Measurements from ENCODE around the gene RAD23B.

RAD23B gene

GRCh38 chr9:107337676-107338590 is 54.9 kb downstream of the RAD23B start:
- DNase-seq, result no peak

DNA sequence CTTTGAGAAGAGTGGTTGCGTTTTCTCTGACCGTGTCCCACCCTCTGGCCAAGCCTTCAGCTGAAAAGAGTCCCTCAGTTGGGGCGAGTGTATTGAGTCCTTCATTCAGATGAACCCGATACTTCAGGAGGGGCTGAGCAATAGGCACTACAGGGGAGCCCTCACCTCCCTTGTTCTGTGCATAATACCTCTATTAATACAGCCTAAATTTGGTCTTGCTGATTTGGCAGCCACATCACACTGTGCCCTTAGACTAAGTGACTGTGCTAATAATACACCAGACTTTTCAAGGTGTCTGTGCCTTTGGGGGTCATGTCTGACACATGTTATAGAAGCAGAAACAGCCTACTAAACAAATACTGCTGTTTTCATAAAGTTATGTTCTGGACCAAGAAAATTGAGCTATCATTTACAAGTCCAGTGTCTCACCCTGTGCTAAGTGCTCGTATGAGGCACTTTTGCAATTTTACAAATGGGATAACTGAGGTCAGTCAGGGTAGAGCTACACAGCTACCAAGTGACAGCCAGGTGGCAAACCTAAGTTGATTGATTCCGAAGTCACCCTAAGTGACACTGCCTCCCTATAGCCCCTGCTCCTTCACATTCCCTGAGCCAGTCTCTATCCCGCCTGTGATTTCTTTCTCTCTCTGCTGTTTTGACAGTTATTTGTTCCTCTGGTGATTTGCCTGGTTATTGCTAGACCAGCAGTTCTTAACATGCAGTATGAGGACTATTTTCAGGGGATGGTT is 56.0 kb downstream of the RAD23B start:
- DNase-seq, result no peak

- peak; percentile 62 for DNase-seq
Observed at GRCh38 chr9:107340920-107341632, 58.0 kb downstream of the RAD23B start.

DNA sequence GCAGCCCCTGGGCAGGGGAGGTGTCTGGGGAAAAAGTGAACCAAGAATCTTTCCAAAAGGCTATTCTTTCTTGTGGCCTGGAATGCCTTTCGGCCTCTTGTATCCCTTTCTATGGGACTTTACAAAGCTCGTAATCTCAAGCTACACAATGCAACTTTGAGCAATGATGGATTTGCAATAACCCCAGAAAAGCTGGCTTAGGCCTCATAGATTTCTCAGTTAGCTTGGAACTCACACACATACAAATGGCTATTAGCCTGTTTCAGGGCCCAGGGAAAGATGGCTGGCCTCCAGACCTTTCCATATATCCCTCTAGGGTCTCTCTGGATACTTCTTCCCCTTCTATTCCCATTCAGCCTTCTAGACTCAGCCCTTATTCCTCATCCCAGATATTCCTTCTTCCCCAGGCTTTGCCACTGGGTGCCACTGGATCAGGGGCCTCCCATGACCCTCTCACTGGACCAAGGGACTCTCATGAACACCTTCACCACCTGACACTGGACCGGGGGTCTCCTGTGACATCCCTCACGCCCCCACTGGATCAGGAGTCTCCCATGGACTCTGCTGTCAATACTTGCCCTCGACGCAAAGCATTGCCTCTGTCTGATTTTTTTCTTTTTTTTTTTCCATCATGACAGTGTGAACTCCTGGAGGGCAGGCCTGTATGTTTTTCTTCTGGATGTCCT is 59.5 kb downstream of the RAD23B start:
- no peak for DNase-seq

DNA sequence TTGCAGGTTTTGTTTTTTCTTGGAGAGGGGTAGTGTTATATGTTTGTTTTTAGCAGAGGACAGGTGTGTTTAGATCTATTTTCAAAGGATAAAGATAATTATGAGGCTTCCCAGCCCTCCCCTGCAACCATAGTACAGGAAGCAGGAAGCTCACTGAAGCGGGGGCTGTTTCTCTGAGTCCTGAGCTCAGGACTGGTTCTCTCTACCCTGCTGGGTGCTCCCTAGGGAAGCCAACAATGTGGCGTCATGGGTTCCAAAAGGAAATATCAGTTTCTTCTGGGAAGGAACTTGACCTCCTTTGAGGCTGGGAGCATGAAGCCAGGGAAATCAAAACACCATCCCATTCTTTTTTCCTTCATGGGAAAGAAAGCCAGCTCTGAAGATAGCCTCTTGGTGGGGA is 62.2 kb downstream of the RAD23B start:
- DNase-seq, result no peak

DNA sequence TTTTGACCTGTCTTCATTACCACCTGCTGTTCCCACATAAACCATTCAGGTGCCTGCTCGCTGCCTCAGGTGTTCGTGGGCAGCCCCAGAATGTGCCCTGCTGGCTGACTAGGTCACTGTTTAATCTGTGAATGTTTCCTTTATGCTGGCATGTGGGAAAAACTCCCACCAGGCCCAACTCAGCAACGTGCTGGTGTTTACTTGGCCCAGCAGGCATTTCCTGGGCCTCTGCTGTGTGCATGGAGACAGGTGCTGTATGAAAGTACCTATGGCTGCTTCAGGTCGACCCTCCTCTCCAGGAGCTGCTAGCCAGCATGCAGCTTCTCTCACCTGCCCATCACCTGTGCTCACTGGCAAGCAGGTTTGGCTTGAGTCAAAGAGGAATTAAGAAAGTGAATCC is 65.8 kb downstream of the RAD23B start:
- DNase-seq, result no peak

DNA sequence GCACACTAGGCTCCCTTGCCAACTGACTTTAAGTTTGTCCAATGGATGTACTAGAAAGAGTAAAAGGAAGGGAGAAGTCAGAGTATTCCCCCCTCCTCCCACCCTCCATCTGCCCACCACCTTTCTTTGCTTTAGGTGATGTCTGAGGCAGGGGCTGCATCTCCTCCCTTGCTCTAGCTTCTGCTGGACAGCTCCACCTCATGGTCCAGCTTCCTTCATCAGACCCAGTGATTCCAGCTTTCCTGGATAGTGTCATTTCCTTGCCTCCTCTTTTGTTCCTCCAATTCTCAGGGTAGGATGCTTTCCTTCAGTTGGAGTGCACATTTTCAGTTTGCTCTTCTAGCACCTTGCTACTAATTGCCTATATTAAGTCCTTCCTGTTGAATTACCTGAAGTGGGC is 67.4 kb downstream of the RAD23B start:
- no peak for DNase-seq

GRCh38 chr9:107351382-107352045 is 68.4 kb downstream of the RAD23B start:
- DNase-seq, result no peak

- no peak for DNase-seq
Observed at GRCh38 chr9:107355394-107355793, 72.3 kb downstream of the RAD23B start.

- no peak for DNase-seq
Observed at GRCh38 chr9:107358986-107359385, 75.9 kb downstream of the RAD23B start.

DNA sequence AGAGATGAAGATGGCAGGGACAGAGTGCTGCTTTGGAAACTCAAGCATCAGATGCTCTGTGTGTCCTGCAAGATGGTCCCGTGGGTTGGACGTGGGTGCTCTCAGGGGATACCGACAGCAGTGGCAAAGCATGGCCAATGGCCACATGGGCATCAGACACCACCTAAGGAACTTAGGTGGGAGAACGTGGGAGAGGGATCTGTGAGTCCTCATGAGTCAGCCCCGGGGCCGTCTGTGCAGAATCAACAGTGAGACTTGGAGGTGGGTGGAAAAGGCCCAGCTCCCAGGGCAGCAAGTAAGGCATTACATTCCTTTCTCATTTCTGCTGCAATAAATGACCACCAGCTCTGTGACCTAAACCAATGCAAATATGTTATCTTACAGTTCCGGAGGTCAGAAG is 77.0 kb downstream of the RAD23B start:
- no peak for DNase-seq

DNA sequence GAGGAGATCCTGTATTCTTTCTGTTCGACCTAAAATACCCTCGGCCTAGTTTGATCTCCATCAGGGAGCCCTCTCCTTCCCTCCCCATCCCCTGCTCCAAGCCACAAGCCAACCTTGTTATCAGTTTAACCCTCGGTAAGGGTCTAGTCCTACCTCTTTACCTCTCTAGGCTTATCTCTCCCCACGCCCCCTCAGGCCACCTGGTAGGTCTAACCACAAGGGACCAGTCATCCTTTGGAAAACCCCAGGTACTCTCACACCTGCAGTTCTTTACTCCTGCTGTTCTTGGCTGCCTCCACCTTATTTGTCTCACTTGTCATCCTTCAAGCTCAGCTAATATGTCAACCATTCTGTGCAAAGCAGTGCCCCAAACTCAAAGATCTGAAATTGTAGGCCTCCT is 78.7 kb downstream of the RAD23B start:
- no peak for DNase-seq

DNA sequence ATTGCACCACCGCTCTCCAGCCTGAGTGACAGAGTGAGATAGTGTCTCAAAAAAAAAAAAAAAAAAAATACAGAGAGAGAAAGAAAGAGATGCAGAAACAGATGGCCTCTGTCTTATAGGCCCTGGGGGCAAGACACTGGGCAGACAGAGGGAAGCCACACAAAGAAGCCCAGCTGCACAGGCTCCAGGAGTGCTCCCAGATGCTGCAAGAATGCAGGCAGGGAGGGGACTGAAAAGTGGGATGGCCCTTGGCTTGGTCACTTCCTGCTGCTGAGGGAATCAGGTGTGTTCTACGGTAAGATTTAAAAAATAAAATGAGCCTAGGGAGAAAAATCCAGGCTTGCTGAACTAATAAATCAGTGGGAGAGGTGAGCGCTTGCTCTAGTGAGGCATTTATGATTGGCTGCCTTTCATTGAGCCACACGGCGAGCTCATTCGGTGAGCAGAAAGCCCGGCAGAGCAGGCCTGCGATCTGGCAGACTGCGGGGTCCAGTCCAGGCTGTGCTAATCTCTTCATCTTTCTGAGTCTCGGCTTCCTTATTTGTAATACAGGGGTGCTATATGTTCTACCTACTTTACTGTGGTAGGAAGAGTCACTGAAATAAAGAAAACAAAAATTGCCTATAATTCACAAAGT is 80.6 kb downstream of the RAD23B start:
- peak; percentile 27 for DNase-seq

GRCh38 chr9:107367727-107368502 is 84.8 kb downstream of the RAD23B start:
- DNase-seq, result no peak

GRCh38 chr9:107368696-107369095 is 85.6 kb downstream of the RAD23B start:
- no peak for DNase-seq

- no peak for DNase-seq
Observed at GRCh38 chr9:107373809-107374208, 90.7 kb downstream of the RAD23B start.

- DNase-seq, result no peak
Observed at GRCh38 chr9:107375001-107375400, 91.9 kb downstream of the RAD23B start.

DNA sequence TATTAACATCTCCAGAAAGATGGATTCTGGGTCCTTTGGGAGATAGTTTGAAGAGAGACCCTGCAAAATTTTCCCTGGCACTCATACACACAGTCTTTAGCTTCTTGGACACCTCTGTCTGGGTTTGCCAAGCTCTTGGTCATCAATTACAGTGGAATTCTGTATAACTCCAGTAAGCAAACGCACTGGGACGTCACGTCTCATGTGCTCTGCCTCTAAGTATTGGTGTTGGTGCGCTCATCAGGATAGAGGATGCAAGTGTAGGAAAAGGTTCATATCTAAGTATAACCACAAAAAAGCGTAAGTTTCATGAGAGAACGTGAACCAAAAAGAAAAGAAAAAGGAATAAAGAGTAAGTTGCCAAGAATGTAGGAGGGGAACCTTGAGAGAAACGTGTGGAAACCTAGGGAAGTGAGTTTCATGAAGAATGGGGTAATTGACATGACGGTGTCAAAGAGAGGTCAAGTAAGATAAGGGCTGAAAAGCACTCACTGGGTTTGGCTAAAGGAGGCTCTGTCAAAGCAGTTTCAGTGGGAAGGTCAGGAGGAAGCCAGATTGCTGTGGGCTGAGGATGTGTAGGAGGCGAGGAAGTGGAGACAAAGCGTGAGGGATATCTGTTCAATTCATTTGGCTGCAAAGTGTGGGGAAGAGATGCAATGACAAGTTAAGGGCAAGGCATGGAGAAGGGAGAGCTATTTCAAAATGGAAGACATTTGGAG is 92.7 kb downstream of the RAD23B start:
- no peak for DNase-seq

DNA sequence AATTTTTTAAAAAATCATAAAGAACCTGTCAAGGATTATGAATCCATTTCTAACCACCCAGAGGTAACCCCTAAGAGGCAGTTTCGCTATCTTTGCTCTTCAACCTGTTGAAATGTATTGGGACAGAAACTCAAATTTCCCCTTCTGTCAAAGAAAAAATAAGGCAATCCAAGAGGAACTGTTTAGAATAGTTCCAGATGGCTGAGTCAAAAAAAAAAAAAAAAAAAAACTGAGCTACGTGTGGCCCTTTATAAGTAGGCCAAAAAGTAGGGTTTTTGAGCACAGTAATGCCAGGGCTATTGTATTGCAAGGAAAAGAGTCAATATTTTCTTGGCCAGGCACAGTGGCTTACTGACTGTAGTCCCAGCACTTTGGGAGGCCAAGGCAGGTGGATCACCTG is 94.9 kb downstream of the RAD23B start:
- DNase-seq, result no peak
